GM21786 (cell line): Measurements from ENCODE around the gene TRH.
"Not testable (repeated sequence)": the region's sequence is repeated elsewhere in the genome, so short reads cannot be mapped to it uniquely, and the experiment has no call there.

Experiments used
- ATAC-seq: cut with Tn5 transposase; IDR thresholded peaks from one replicate; pipeline ENCODE4 v1.9.1; 2021; ENCODE audit not compliant: unreplicated experiment

The TRH gene

DNA sequence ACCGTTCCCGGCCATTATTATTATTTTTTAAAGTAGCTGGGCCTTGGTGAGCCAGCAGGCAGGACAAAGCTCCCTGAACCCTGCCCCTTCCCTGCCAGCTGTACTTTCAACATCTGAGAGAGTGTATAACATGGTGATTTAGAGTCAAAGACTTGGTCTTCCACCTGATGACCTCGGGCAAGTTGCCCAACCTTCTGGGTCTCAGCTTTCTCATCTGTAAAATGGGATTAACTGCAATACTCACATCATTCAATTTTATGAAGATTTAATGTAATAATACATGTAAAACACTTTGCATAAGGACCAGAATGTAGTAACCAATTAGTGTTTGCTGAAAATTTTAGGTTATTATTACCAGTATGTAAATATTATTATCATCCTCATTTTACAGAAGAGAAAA, 11.9 kb upstream of the TRH start:
- no peak for ATAC-seq

- ATAC-seq: no peak
Measured at GRCh38 chr3:129965937-129966336, 8.6 kb upstream of the TRH start.

DNA sequence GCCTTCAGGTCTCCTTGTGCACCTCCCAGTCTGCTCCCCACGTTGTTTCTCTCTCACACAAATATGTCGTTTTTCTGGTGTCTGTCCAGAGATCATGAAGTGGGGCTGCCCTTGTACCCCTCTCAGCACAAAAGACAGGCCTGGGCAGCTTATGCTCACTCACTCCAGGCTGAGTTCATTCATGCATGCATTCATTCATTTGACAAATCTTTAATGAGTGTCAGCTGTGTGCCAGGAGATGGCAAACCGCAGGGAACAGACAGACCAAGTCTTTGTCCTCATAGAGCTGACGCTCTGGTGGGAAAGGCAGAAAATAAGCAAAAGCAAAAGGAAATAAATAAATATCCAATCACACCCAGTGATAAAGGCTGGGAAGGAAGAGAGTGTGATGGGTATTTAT, 7.6 kb upstream of the TRH start:
- no peak for ATAC-seq

GRCh38 chr3:129967761-129968160, 6.8 kb upstream of the TRH start:
- ATAC-seq: no peak

GRCh38 chr3:129971351-129972052, 3.0 kb upstream of the TRH start:
- no peak for ATAC-seq

DNA sequence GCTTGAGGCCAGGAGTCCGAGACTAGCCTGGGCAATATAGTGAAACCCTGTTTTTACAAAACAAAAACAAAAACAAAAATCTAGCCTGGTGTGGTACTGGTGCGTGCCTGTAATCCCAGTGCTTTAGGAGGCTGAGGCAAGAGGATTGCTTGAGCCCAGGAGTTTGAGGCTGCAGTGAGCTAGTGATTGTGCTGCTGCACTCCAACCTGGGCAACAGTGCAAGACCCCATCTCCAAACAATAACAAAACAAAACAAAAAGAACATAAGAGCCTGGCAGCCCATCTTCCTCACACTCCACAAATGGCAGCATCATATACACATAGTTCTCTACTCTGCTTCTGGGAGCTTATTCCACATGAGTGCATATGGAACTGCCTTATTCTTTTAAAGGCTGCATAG, 2.2 kb upstream of the TRH start:
- ATAC-seq: no peak

- no peak for ATAC-seq
Measured at GRCh38 chr3:129973853-129974563, 512 bp upstream of the TRH start.

- no peak for ATAC-seq
Measured at GRCh38 chr3:129974833-129975704, 549 bp downstream of the TRH start.

DNA sequence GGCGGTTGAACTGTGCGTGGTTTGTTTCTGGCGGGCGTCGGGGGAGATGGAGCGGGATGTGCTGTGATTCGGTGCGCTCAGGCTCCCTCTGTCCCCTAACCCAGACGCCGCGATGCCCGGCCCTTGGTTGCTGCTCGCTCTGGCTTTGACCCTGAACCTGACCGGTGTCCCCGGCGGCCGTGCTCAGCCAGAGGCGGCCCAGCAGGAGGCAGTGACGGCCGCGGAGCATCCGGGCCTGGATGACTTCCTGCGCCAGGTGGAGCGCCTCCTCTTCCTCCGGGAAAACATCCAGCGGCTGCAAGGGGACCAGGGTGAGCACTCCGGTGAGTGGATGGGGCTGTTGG, 1.2 kb downstream of the TRH start:
- ATAC-seq: no peak

DNA sequence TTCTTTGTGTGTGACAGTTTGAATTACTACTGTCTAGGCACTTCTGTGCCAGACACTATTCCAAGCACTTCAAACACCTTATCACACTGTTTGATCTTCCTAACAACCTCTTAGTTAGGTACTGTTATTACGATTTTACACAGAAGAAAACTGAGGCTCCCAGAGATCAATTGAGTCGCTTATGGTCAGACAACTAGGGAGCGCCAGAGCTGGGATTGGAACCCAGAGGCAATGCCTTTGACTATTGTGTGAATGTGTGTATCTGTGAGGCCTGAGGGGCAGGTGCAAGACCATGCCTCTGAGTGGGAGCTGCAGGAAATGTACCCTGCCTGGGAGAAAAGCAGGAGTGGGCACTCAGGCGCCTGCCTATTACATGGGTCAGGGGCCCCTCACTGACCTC, 1.8 kb downstream of the TRH start:
- no peak for ATAC-seq

DNA sequence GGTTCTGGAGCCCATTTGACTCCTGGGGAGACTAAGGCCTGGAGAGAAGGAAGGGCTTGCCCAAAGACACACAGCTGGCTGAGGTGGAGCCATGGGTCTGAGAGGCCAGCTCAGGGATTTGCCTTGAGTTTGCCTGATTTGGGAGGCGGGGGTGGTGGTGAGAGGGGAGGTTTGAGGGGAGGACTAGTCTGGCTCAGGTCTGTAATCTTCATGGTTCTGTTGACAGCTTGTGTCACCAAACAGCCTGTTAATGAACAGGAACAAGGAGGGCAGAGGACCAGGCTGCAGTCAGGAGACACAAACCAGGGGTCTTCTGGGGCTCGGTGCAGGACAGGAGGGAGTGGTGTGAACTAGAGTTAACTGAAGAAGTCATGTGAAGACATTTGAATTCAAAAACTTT, 3.6 kb downstream of the TRH start:
- no peak for ATAC-seq

DNA sequence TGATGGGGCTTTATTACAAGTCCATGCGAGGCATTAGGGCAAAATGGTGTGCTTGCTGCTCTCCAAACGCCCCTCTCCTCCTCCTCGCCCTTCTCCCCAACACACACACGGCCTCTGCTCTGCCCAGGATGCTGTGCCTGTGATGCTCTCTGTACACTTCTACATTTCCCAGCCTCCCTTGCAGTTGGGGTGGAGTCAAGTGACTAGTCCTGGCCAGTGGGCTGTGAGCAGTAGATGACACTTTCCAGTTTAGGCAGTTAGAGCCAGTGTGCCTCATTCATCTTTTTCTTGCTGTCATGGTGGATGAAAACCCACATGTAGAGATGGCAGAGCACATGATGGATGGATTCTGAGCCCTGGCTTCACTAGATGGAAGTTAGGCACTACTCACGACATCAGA, 5.4 kb downstream of the TRH start:
- no peak for ATAC-seq

GRCh38 chr3:129983561-129983960, 9.0 kb downstream of the TRH start:
- ATAC-seq: no peak

- ATAC-seq: no peak
Measured at GRCh38 chr3:129984125-129984524, 9.6 kb downstream of the TRH start.

GRCh38 chr3:129985113-129985512, 10.6 kb downstream of the TRH start:
- ATAC-seq: no peak

DNA sequence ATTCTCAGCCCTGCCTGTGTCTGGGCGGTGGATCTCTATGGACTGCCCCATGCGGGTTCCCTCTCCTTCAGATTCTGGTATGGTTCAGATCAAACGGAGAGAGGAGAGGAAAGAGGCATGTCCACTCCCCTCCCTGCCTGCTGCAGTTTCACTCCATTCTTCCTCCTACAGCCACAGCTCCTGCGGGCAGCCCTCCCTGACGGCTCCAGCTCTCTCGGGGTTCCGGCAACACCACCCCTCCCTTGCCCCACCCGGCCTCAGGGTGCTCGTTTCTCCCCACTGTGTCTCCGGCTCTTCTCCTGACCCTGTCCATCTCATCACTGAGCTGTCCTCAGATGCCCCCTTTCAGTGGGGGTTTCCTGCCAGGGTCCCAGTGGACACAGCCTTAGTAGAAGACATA, 13.9 kb downstream of the TRH start:
- ATAC-seq: no peak

GRCh38 chr3:129989414-129989813, 14.9 kb downstream of the TRH start:
- ATAC-seq: no peak

- no peak for ATAC-seq
Measured at GRCh38 chr3:129992781-129993180, 18.3 kb downstream of the TRH start.

GRCh38 chr3:129994883-129995559, 20.5 kb downstream of the TRH start:
- ATAC-seq: no peak

DNA sequence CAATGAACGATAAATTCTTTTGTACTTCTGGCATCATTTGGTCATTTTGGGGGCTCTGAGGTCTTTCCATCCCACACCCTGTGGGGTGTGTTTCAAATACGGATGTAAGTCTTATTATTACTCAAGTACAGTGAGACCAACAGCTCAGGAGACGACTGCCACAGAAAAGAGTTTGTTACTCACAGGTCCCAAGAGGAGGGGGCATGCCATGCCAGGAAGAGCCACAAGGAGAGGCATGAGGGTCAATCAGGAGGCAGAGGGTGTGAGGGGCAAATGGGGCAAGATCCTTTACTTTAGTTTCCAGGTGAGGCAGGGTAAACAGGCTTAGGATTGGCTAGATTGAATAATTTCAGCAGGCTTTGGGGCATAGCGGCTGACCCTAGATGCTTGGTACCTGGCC, 21.6 kb downstream of the TRH start:
- ATAC-seq: no peak

DNA sequence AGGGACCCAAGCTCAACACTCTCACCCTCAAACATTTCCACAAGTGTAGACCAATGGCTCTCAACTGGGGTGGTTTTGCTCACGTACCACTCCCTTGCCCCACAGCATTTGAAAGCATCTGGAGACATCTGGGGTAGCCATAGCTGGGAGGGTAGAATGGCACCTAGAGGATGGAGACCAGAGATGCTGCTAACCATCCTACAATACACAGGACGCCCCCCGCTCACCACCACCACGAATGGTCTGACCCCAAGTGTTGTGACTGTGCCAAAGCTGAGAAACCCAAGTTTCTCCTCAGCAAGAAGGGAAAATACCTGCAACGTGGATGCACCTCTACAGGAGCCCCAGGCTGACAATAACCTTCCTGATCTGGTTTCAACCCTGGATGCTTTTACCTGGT, 24.7 kb downstream of the TRH start:
- ATAC-seq: not testable (repeated sequence)
